GM10266 (cell line): ENCODE results near the gene MAEA.

Experiments used
- DNase-seq: peaks from one replicate; pipeline ENCODE4 v3.0.0; 2012; ENCODE audit errors: extremely low spot score
- TF ChIP-seq, protein P1 (sequence below): IDR thresholded peaks from 2 replicates; pipeline ENCODE4 v1.5.1; 2012; ENCODE audit warnings: mild to moderate bottlenecking, low read depth; ENCODE audit not compliant: control insufficient read depth, insufficient read depth; ENCODE audit errors: missing control alignments

MAEA gene

GRCh38 chr4:1383728-1384591 is 94.3 kb downstream of the MAEA start:
- TF ChIP-seq, protein P1, sequence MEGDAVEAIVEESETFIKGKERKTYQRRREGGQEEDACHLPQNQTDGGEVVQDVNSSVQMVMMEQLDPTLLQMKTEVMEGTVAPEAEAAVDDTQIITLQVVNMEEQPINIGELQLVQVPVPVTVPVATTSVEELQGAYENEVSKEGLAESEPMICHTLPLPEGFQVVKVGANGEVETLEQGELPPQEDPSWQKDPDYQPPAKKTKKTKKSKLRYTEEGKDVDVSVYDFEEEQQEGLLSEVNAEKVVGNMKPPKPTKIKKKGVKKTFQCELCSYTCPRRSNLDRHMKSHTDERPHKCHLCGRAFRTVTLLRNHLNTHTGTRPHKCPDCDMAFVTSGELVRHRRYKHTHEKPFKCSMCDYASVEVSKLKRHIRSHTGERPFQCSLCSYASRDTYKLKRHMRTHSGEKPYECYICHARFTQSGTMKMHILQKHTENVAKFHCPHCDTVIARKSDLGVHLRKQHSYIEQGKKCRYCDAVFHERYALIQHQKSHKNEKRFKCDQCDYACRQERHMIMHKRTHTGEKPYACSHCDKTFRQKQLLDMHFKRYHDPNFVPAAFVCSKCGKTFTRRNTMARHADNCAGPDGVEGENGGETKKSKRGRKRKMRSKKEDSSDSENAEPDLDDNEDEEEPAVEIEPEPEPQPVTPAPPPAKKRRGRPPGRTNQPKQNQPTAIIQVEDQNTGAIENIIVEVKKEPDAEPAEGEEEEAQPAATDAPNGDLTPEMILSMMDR, result no peak
- no peak for DNase-seq

- DNase-seq, result no peak
- TF ChIP-seq, protein P1, result no peak
Observed at GRCh38 chr4:1384675-1385372, 95.1 kb downstream of the MAEA start.

DNA sequence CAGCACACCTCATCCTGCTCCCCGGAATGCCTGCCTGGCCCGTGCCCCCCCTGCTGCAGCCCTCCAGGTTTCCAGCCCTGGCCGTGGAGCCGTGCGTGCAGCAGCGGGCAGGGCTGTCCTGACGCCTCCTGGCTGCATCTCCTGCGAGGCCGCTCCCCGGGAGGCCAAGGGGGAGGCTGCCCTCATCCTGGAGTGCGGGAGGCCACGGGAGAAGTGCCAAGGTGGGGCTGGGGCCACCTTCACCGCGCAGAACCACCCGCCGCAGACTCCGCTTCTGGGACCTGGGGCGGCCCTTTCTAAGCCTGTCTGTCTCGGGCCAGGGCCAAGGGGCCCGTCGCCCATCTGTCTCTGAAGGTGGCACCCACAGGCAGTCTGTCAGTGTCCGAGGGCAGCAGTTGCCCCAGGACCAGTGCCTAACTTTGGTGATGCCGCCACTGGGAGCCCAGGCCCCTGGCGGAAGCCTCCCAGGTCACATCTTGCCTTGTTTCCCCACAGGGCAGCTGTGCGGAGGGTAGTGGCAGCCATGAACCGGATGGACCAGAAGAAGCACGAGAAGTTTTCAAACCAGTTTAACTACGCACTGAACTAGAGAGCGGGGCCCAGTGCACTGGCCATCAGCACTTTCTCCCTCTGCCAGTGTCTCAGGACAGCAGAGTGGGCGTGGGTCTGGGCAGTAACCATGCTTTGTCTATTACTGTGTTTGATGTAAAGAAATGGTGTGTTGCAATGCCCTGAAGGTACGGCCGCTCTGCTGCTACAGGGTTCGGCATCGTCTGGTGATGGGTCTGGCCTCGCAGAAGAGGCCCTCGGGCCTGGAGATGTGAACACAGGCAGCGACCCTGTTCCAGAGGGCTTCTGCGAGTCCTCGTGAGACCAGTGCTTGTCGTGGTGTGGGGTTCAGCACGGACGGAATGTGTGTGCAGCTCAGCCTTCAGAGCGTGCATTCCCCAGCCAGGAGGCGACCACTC is 96.0 kb downstream of the MAEA start:
- DNase-seq, result no peak
- TF ChIP-seq, protein P1, result no peak
